ENCODE results near the gene ANXA11.
"Not testable (repeated sequence)": the region's sequence is repeated elsewhere in the genome, so short reads cannot be mapped to it uniquely, and the experiment has no call there.

The ANXA11 gene

GRCh38 chr10:80146918-80147317, 58.4 kb downstream of the ANXA11 start:
- no peaks in the 10 kb centered on the region for H3K27me3 ChIP-seq
- no peak for TF ChIP-seq CTCF (IDR thresholded peaks at IDR 0.05)

GRCh38 chr10:80145406-80146308, 59.7 kb downstream of the ANXA11 start:
- H3K27ac ChIP-seq: peak overlapping the region; percentile 48

More at GRCh38 chr10:80146918-80147317, 58.4 kb downstream of the ANXA11 start:
- no peaks in the 10 kb centered on the region for H3K9me3 ChIP-seq
- H3K4me3 ChIP-seq (ENCODE audit: low read depth in 1 of 2, low read length in 1 of 2): no peak overlapping the region
- H3K4me1 ChIP-seq (ENCODE audit: control insufficient read depth in 1 of 2, insufficient read depth in 1 of 2, low read depth in 1 of 2, low read length in 1 of 2): peaks cover 11 to 15% of the 10 kb centered on the region in 2 experiments
- peaks cover 50% of the 10 kb centered on the region for H3K36me3 ChIP-seq
- H3K27ac ChIP-seq: peak overlapping the region; percentile 48

GRCh38 chr10:80144696-80145131, 60.6 kb downstream of the ANXA11 start:
- Histone ChIP-seq H3K4me3 (ENCODE audit: low read depth in 1 of 2, low read length in 1 of 2) (peak overlapping the region in 1 of 2 experiments; percentile 45), H3K36me3 (peaks cover 27% of the 10 kb centered on the region), H3K27ac (peak overlapping the region; percentile 47), H3K27me3 (no peaks in the 10 kb centered on the region), H3K9me3 (no peaks in the 10 kb centered on the region), H3K4me1 (ENCODE audit: control insufficient read depth in 1 of 2, insufficient read depth in 1 of 2, low read depth in 1 of 2, low read length in 1 of 2) (peaks cover 11 to 15% of the 10 kb centered on the region in 2 experiments)
- TF ChIP-seq CTCF (IDR thresholded peaks at IDR 0.05): no peak

More at GRCh38 chr10:80145406-80146308, 59.7 kb downstream of the ANXA11 start:
- Histone ChIP-seq H3K36me3 (peaks cover 37% of the 10 kb centered on the region), H3K4me1 (ENCODE audit: control insufficient read depth in 1 of 2, insufficient read depth in 1 of 2, low read depth in 1 of 2, low read length in 1 of 2) (peaks cover 11 to 15% of the 10 kb centered on the region in 2 experiments)
- not testable (repeated sequence) for H3K27me3 ChIP-seq; H3K9me3 ChIP-seq; H3K4me3 ChIP-seq (ENCODE audit: low read depth in 1 of 2, low read length in 1 of 2)

- peak overlapping the region; percentile 37 to 45 for H3K4me3 ChIP-seq (ENCODE audit: low read depth in 1 of 2, low read length in 1 of 2)
- H3K9me3 ChIP-seq: no peaks in the 10 kb centered on the region
- H3K27me3 ChIP-seq: no peaks in the 10 kb centered on the region
- H3K4me1 ChIP-seq (ENCODE audit: control insufficient read depth in 1 of 2, insufficient read depth in 1 of 2, low read depth in 1 of 2, low read length in 1 of 2): peaks cover 11 to 15% of the 10 kb centered on the region in 2 experiments
- H3K36me3 ChIP-seq: peaks cover 26% of the 10 kb centered on the region
- TF ChIP-seq CTCF (IDR thresholded peaks at IDR 0.05): no peak
- peak overlapping the region; percentile 47 for H3K27ac ChIP-seq
Observed at GRCh38 chr10:80144067-80144695, 61.2 kb downstream of the ANXA11 start.

- Histone ChIP-seq H3K27ac (no peak overlapping the region), H3K9me3 (no peaks in the 10 kb centered on the region), H3K27me3 (no peaks in the 10 kb centered on the region), H3K4me3 (ENCODE audit: low read depth in 1 of 2, low read length in 1 of 2) (no peak overlapping the region), H3K36me3 (peaks cover 5% of the 10 kb centered on the region), H3K4me1 (ENCODE audit: control insufficient read depth in 1 of 2, insufficient read depth in 1 of 2, low read depth in 1 of 2, low read length in 1 of 2) (peaks cover 11 to 15% of the 10 kb centered on the region in 2 experiments)
- TF ChIP-seq CTCF (IDR thresholded peaks at IDR 0.05): no peak
Observed at GRCh38 chr10:80141696-80142460, 63.5 kb downstream of the ANXA11 start.
